ENCODE data around the gene VCAN. TPM values are rescaled to one million over a fixed set of nuclear protein-coding genes. Genes with fewer than 3 reads are reported as not detected.

The VCAN gene
- total RNA-seq, 1 experiment from 2014 or later, result 31.4 TPM

DNA sequence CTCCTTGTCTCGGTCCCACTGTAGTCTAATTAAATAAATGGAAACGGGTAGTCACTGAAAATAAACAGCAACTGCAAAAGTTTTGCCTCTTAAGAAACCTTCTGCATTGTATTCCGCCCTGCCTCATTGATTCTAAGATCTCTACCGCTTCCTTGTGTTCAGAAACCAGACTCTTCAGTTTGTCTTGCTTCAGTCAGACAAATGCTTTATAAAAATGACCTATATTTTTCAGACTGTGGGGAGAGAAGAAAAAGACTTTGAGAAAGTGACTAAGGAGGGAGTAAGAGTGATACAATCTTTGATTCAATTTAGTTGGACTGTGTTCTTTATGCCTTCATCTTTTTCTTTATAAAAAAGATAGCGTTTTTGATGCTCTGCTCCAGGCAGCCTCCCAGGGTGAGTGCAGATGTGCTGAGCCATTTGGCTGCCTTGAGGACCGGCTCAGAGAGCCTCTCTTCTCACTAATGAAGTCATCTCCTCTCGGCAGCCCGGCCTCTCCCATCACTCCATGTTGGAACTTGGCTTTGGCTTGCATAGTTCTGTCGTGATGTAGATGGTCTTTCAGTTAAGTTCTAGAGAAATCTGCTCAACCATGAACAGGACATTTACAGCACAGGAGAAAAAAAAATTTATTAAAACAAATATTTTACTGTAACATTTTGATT lies 4.0 kb upstream of the VCAN start:
- no peak for DNase-seq
- CTCF ChIA-PET, result no interaction called here
- no peak overlapping the region for H3K27ac Mint-ChIP-seq (ENCODE audit: unreplicated experiment)
- no peak overlapping the region for H3K4me3 Mint-ChIP-seq (ENCODE audit: low read depth, unreplicated experiment)
- H3K27me3 Mint-ChIP-seq (ENCODE audit: unreplicated experiment), result peaks cover 42% of the 10 kb centered on the region
- no TSS peak for BruUV-seq (replicated peaks)
- peaks cover 14% of the 10 kb centered on the region for H3K4me1 Mint-ChIP-seq (ENCODE audit: low read depth, unreplicated experiment)
- intact Hi-C loops (cut with micrococcal nuclease; ENCODE audit: unreplicated experiment), result no loop called here
- peaks cover 21% of the 10 kb centered on the region for H3K36me3 Mint-ChIP-seq (ENCODE audit: insufficient read depth, unreplicated experiment)
- TF ChIP-seq, protein P1, sequence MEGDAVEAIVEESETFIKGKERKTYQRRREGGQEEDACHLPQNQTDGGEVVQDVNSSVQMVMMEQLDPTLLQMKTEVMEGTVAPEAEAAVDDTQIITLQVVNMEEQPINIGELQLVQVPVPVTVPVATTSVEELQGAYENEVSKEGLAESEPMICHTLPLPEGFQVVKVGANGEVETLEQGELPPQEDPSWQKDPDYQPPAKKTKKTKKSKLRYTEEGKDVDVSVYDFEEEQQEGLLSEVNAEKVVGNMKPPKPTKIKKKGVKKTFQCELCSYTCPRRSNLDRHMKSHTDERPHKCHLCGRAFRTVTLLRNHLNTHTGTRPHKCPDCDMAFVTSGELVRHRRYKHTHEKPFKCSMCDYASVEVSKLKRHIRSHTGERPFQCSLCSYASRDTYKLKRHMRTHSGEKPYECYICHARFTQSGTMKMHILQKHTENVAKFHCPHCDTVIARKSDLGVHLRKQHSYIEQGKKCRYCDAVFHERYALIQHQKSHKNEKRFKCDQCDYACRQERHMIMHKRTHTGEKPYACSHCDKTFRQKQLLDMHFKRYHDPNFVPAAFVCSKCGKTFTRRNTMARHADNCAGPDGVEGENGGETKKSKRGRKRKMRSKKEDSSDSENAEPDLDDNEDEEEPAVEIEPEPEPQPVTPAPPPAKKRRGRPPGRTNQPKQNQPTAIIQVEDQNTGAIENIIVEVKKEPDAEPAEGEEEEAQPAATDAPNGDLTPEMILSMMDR (IDR thresholded peaks at IDR 0.05; ENCODE audit: unreplicated experiment), result no peak
- peaks cover 4% of the 10 kb centered on the region for H3K9me3 Mint-ChIP-seq (ENCODE audit: low read depth, unreplicated experiment)

DNA sequence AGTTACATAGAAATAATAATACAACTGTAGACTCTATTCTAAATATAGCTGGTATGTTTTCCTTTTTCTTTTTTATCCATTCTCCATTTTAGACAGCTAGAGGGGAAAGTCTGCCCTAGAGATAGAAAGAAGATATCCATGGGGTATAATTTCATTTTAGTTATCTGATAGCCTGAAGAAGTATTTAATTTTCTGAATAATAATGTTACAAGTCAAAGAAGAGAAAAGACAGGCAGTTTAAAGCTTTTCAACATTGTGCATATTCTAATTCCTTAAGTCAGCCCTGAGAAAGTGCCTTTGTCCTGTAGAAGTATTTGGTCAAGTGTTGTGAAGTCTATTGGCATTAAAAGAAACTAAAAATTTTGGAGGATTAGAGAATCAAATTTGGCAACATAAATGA lies 2.5 kb upstream of the VCAN start:
- TF ChIP-seq, protein P1 (IDR thresholded peaks at IDR 0.05; ENCODE audit: unreplicated experiment), result no peak
- no TSS peak for BruUV-seq (replicated peaks)
- intact Hi-C loops (cut with micrococcal nuclease; ENCODE audit: unreplicated experiment), result no loop called here
- Mint-ChIP-seq H3K9me3 (ENCODE audit: low read depth, unreplicated experiment) (peaks cover under 1% of the 10 kb centered on the region), H3K27ac (ENCODE audit: unreplicated experiment) (no peak overlapping the region), H3K27me3 (ENCODE audit: unreplicated experiment) (peaks cover 43% of the 10 kb centered on the region), H3K4me1 (ENCODE audit: low read depth, unreplicated experiment) (peaks cover 25% of the 10 kb centered on the region), H3K36me3 (ENCODE audit: insufficient read depth, unreplicated experiment) (peaks cover 36% of the 10 kb centered on the region), H3K4me3 (ENCODE audit: low read depth, unreplicated experiment) (no peak overlapping the region)
- CTCF ChIA-PET, result interaction anchor here (0.6 kb wide), 1 partner anchor 15 kb away, joined by 3 read pairs; no protein-coding TSS in a partner anchor
- DNase-seq, result no peak

DNA sequence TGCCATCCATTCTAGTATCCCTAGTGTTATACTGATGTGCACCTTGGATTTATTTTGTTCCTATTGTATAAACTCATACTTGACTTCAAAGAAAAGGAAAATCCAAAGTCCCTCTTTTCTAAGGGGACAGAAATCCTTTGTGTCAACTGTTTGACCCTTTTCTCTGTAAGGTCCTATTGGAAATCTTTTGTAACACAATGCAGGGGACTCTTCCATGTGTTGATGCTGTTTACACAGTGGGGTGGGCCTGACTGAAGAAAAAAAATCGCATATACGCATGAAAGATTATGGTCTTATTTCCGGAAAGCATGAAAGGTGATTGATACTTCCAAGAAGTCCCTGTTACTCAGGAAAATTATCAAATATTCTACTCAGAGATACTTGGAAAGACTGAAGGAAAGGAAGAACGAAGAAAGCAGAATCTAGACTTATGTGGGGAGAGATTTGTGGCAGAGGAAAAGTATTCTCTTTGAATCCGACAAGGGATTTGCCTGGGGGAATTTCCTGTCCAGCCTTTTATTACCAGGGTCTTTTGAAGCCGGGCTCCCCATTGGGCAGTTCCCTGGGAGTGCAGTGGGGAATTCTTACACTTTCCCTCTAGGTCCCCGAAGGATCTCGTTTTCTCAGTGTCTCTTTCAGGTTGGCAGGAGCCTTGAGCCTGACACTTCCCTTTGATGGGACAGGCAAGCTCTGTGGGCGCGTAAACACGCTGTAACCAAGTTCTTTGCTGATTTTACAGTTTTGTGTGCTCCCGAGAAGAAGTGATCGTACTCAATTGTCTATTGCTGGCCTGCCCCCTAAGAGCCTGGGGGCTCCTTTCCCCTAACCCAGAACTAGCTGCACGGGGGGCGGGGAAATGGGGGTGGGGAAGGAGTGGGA lies 779 bp upstream of the VCAN start:
- CTCF ChIA-PET, result interaction anchor here (0.6 to 0.7 kb wide), 2 partner anchors 87 to 834 kb away, joined by 3 to 5 read pairs; no protein-coding TSS in a partner anchor
- no peak overlapping the region for H3K27ac Mint-ChIP-seq (ENCODE audit: unreplicated experiment)
- BruUV-seq (replicated peaks), result no TSS peak
- H3K9me3 Mint-ChIP-seq (ENCODE audit: low read depth, unreplicated experiment), result no peaks in the 10 kb centered on the region
- peaks cover 35% of the 10 kb centered on the region for H3K27me3 Mint-ChIP-seq (ENCODE audit: unreplicated experiment)
- peak overlapping the region; percentile 77 for H3K4me3 Mint-ChIP-seq (ENCODE audit: low read depth, unreplicated experiment)
- intact Hi-C loops (cut with micrococcal nuclease; ENCODE audit: unreplicated experiment), result loop anchor here (5.0 kb wide), 2 partner anchors 393 to 1118 kb away; partner anchors contain the start of genes TMEM167A and XRCC4
- H3K36me3 Mint-ChIP-seq (ENCODE audit: insufficient read depth, unreplicated experiment), result peaks cover 52% of the 10 kb centered on the region
- H3K4me1 Mint-ChIP-seq (ENCODE audit: low read depth, unreplicated experiment), result peaks cover 36% of the 10 kb centered on the region
- TF ChIP-seq, protein P1 (IDR thresholded peaks at IDR 0.05; ENCODE audit: unreplicated experiment), result no peak
- no peak for DNase-seq

DNA sequence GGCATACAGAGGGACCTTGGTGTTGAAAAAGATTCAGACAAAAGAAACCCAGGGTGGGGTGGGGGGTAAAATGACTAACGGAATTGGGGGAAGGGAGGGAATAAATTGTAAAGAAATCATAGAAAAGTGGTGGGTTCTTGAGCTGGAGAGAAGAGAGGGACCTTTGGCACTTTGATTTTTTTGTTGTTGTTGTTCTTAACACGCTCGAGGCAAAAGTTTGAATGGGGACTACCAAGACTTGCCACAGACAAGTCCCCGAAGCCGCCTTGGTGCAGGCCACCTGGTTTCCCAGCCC lies 616 bp downstream of the VCAN start:
- intact Hi-C loops (cut with micrococcal nuclease; ENCODE audit: unreplicated experiment), result loop anchor here (2.0 to 5.0 kb wide), 3 partner anchors 395 to 1120 kb away; partner anchors contain the start of genes TMEM167A and XRCC4
- BruUV-seq (replicated peaks), result no TSS peak
- CTCF ChIA-PET, result no interaction called here

More for the DNA sequence above, 616 bp downstream of the VCAN start:
- Mint-ChIP-seq H3K4me1 (ENCODE audit: low read depth, unreplicated experiment) (peaks cover 49% of the 10 kb centered on the region), H3K27me3 (ENCODE audit: unreplicated experiment) (peaks cover 22% of the 10 kb centered on the region), H3K36me3 (ENCODE audit: insufficient read depth, unreplicated experiment) (peaks cover 58% of the 10 kb centered on the region), H3K4me3 (ENCODE audit: low read depth, unreplicated experiment) (peak overlapping the region; percentile 77), H3K27ac (ENCODE audit: unreplicated experiment) (peak overlapping the region; percentile 63), H3K9me3 (ENCODE audit: low read depth, unreplicated experiment) (no peaks in the 10 kb centered on the region)
- TF ChIP-seq, protein P1 (IDR thresholded peaks at IDR 0.05; ENCODE audit: unreplicated experiment), result no peak
- DNase-seq, result no peak
